Measurements from ENCODE around the gene ZNF747.

GRCh38 chr16:30557707-30557956 is 23.0 kb upstream of the ZNF747 start:
- TF ChIP-seq CTCF (conservative IDR thresholded peaks at IDR 0.05; ENCODE audit: low read depth, low read length), result no peak
- no peak for TF ChIP-seq EZH2 (IDR thresholded peaks at IDR 0.05; ENCODE audit: borderline replicate concordance, low read depth, low read length, poor library complexity, severe bottlenecking)

All from A673 (cell line).